Activated CD8-positive, alpha-beta memory T cell treated with anti-CD3 and anti-CD28 coated beads for 4 hours (primary cell): ENCODE results near the gene MYBPHL.
A peak's percentile ranks its signal among the peaks of the same experiment; 100 is the strongest.
"Not testable (repeated sequence)": the region's sequence is repeated elsewhere in the genome, so short reads cannot be mapped to it uniquely, and the experiment has no call there.

Experiments
- DNase-seq, 2 donors: peaks; one replicate each; pipeline ENCODE4 v3.0.0-alpha.2; 2020; ENCODE audit warnings: low read depth in 2 of 2

Gene MYBPHL

GRCh38 chr1:109307274-109308021 lies 637 bp upstream of the MYBPHL start:
- no peak for DNase-seq

GRCh38 chr1:109305991-109306390 lies 820 bp downstream of the MYBPHL start:
- not testable (repeated sequence) for DNase-seq

DNA sequence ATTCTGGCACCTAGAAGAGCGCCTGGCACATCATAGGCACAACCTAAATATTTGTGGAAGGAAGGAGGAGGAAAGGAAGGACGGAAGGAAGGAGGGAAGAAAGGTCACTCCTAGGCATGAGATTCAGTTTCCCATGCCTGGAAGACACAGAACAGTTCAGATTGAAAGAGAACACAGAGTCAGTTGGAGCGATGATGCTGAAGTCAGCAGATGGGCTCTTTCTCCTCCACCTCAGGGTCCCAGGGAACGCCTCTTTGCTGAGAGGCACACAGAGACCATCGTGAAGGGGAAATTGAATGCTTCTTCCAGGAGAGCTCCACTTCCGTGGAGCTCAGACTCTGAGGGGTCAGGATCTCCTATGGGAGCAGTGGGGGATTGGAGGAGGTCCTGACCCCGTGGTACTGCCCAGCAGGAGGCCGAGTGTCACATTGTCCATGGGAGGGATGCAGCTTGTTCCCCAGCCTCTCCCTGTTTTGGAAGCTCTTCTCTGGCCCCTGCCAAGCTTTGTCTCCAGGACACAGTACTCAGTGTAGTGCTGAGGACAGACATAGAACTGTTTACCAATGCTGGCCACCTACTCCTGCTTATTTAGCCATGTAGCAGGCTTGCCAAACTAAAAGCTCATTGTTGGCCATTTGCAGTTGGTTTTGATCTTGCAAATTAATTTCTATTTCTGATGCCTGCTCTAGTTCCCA lies 2.4 kb downstream of the MYBPHL start:
- DNase-seq, result no peak

GRCh38 chr1:109301874-109302273 lies 4.9 kb downstream of the MYBPHL start:
- no peak for DNase-seq

DNA sequence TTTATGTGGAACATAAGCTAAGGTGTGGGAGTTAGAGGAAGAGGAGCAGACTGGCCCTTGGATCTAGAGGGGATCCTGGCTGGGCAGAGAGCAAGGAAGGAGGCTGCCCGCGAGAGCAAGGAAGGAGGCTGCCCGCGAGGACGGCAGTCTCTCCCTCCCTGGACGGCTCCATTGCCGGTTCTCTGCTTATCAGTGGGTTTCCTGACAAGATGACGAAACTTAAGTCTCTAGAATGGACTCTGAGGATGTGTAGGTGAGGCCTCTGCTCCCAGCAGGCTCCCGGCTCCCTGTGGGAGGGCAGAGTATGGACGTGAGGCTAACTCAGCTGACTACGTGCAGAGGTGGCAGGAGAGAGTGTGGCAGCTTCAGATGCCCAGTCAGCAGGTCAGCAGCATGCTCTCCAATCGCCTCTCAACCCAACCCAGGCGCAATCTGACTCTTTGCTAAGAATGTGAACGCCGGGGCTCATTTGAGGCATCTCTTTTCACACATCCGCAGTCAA lies 6.1 kb downstream of the MYBPHL start:
- DNase-seq, result no peak

DNA sequence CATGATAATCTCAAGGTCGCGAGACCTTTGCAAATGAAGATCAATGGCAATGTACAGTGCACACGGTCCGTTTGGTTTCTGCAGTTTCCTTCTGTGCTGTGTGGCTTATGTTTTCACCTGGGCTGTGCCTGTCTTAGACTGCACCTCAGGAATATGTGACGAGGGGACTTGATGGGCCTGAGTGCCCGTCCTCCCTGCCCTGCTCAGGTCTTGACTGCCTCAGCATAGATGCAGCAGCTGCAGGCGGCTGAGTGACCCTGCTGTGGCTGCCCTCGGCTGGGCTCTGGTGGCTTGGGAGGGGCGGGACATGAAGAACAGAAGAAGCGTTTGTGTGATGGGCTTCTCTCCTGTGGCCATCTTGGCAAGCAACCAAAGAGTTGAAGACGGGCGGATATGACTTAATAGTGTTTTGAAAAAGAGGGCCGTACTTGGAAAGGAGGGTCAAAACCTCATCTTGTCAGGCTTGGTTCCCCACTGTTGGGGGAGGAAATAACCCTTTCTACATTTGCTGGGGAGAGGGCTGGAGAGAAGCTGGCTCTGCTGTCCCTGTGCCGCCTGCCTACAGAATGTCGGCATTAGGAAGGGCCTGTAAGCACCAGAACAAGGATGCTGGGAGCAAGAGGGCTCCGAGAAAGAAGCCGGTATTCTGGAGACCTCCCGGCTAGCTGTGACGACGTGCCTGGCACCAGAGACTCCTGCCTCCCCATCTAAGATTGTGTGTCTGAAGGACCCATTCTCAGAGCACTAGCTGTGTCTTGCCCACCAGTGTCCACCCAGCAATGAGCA lies 7.1 kb downstream of the MYBPHL start:
- DNase-seq, result no peak

GRCh38 chr1:109298666-109299557 lies 7.9 kb downstream of the MYBPHL start:
- DNase-seq, result no peak

GRCh38 chr1:109296782-109297181 lies 10.0 kb downstream of the MYBPHL start:
- no peak for DNase-seq

DNA sequence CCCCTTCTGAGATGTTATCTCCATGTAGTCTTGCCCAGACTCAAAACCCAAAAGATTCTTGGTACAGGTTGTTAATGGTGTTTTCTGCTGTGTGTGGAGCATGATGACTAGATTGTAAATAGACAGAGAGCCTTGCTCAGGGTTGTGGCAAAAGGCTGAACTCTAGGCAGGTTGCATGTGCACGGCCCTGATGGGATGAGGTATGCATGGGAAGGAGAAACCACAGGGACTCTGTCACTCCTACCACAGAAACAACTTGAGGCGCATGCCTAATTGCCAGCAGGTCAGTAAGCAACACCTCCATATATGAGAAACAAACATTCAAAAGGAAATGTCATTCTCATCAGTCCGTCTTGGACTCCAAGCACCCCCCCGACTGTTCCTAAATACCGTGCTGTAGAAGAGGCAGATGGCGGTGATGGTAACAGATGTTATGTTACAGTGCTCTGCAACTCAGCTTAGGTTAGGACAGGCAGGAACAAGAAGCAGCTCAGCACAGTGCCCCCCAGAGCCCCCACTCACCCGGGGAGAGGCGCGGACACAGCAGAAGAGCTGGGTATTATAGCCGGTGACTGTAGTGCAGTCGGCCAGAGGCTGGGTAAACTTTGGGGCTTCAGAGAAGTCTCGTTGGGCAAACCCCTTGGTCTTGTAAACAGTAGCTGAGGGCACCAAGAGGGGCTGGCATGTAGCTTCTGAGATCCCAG lies 10.9 kb downstream of the MYBPHL start:
- no peak for DNase-seq

- no peak for DNase-seq
These were observed 12.3 kb downstream of the MYBPHL start for GRCh38 chr1:109294481-109294880.

DNA sequence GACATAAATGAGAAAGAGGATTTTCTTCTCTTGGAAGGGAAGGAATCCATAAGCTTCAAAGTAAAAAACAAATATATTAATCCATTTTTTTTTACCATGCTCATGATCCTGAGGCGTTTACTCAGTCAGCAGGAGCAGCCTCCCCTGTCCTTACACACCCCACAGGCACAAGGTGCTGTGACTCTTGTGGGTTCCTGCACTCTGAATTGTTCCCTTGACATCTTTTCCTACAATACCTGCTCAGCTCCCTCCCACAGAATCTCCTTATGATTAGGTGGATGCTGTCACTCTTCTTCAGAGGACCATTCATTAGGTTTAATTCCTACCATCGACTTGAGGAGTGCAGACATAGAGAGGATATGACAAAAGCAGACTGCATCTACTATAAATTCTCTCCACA lies 13.8 kb downstream of the MYBPHL start:
- DNase-seq, result no peak

- DNase-seq, result no peak
These were observed 14.4 kb downstream of the MYBPHL start for GRCh38 chr1:109292364-109292763.

GRCh38 chr1:109290998-109291397 lies 15.8 kb downstream of the MYBPHL start:
- no peak for DNase-seq

GRCh38 chr1:109290137-109290536 lies 16.7 kb downstream of the MYBPHL start:
- no peak for DNase-seq

- DNase-seq, result not testable (repeated sequence)
These were observed 20.0 kb downstream of the MYBPHL start for GRCh38 chr1:109286762-109287161.

DNA sequence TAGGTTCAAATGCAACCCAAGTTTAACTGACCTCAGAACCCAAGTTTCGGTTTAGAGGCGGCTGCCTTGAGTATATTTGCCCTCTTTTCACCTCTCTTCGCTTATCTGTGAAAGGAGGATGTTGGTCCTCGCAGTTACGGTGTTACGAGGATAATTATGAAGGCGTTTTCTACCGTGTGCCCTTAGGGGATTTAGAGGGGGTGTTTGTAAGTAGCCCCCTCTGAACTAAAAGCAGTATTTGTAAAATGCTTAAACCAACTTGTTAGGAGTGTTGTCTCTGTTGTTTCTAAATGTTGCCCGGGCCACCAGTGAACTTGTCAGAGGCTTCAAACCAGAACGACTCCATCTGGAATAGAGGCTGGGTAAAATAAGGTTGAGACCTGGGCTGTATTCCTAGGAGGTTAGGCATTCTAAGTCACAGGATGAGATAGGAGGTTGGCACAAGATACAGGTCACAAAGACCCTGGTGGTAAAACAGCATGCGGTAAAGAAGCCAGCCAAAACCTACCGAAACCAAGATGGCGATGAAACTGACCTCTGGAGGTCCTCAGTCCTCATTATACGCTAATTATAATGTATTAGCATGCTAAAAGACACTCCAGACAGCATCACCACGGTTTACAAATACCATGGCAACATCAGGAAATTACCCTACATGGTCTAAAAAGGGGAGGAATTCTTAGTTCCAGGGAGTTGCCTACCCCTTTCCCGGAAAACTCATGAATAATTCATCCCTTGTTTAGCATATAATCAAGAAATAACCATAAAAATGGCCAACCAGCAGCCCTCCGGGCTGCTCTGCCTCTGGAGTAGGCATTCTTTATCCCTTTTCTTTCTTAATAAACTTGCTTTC lies 22.8 kb downstream of the MYBPHL start:
- no peak for DNase-seq

DNA sequence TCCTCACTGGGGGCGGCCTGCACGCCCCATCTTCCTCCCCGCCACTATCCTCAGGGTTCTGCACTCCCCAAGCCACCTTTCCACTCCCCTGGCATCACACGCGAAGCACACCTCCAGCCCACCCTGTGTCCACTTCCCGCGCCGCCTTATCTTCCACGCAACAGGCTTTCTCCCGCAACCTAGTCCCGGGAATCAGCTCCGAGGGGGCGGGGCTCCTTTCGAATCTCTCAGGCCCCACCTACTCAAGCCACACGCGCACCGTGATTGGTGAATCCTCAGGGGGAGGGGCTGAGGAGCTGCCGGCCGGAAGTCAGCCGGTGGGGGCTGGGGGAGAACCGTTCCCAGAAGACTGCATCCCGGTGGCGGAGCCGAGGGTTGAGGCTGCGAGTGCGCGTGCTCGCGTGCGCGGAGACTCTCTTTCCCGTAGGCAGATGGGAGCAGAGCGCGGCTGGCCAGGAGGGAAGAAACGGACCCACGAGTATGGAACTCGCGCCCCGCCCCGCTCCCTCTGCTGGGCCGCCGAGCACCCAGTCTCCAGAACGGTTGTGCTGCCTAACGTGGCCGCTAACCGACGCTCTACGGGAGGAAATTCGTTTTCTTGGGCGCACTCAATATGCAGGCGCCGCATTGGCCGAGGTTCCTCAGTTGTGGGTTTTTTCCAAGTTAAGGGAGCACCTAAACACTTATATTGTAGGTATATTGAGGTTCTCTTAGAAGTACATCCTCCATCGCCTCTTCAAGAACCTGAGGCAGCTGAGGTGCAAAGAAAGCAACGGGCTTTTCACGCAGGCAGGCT lies 23.7 kb downstream of the MYBPHL start, which contains the start of gene PSRC1:
TSS of gene PSRC1 (minus strand) at position 194 of the 796 bp plus-strand sequence.
- DNase-seq, result peak; percentile 80 to 81

DNA sequence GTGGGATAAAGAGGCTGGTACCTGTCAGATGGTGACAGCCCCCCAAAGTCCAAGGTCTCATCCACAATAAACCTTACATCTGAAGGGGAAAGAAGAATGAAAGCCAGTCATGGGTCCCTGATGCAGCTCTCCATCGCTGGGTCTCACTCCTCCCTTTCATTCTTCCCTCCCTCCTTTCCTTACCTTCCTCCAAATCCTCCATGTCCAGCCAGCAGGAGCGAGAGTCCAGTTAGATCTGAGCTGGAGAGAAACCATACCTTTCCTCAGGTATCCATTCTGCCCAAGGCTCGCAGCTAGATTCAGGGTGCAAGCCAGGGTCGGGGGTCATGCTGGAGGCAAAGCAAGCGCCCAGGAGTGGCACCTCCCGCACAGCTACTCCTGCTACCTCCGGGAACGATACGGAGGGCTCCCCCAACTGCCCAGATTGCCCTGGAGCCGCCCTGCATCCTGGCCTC lies 24.3 kb downstream of the MYBPHL start:
- no peak for DNase-seq
